Activated CD8-positive, alpha-beta T cell treated with anti-CD3 and anti-CD28 coated beads for 36 hours (primary cell): Measurements from ENCODE around the gene KCTD2. TPM values are rescaled to one million over a fixed set of nuclear protein-coding genes. Genes with fewer than 3 reads are reported as not detected.
A peak's percentile ranks its signal among the peaks of the same experiment; 100 is the strongest.
"Not testable (repeated sequence)": the region's sequence is repeated elsewhere in the genome, so short reads cannot be mapped to it uniquely, and the experiment has no call there.

ENCODE experiments used
- ATAC-seq: fragments of 200-7000 bp; cut with Tn5 transposase; one replicate; pipeline ENCODE4 v1.10.0; 2021; ENCODE audit warnings: mild to moderate bottlenecking, moderate library complexity
- CTCF ChIA-PET: fragments of 350-600 bp; sonication (Branson Sonifier 250); formaldehyde crosslinking; loops from one replicate; lab custom pipeline; 2021; ENCODE audit warnings: antibody characterized with exemption; lab: Charles Lee
- POLR2A ChIA-PET: fragments of 350-600 bp; sonication (Branson Sonifier 250); formaldehyde crosslinking; loops from one replicate; lab custom pipeline; 2021; ENCODE audit warnings: antibody characterized with exemption; lab: Charles Lee
- DNase-seq: peaks from one replicate; pipeline ENCODE4 v3.0.0-alpha.2; 2020
- H3K27ac Mint-ChIP-seq: one replicate; pipeline ENCODE4 v1.8.0; 2021; ENCODE audit warnings: mild to moderate bottlenecking, mixed read lengths
- H3K27me3 Mint-ChIP-seq: one replicate; pipeline ENCODE4 v1.8.0; 2021; ENCODE audit warnings: mixed read lengths
- H3K36me3 Mint-ChIP-seq: one replicate; pipeline ENCODE4 v1.8.0; 2021; ENCODE audit warnings: low read depth, mixed read lengths
- H3K4me1 Mint-ChIP-seq: one replicate; pipeline ENCODE4 v1.8.0; 2021; ENCODE audit warnings: low read depth, mixed read lengths
- H3K4me3 Mint-ChIP-seq: one replicate; pipeline ENCODE4 v1.8.0; 2021; ENCODE audit warnings: mild to moderate bottlenecking, moderate library complexity, mixed read lengths
- H3K9me3 Mint-ChIP-seq: one replicate; pipeline ENCODE4 v1.8.0; 2021; ENCODE audit warnings: mixed read lengths
- CTCF ChIP-seq: fragments of 200-600 bp; IDR thresholded peaks from one replicate; pipeline ENCODE4 v1.8.0; 2022; ENCODE audit warnings: antibody characterized with exemption, mild to moderate bottlenecking
- intact Hi-C: fragments of 100-400 bp; cut with micrococcal nuclease; formaldehyde crosslinking; loops from one replicate; pipeline ENCODE4 v1.10.0; 2022
- total RNA-seq, 2 experiments: library from RNA; stranded (reverse); gene quantifications; one replicate each; pipeline ENCODE4 v1.2.3, GENCODE V29; 2021

Gene KCTD2
- total RNA-seq, 2 experiments from 2014 or later = 10.5 to 11.4 TPM

GRCh38 chr17:75069783-75070182 lies 22.8 kb downstream of the KCTD2 start:
- ChIA-PET CTCF (interaction anchor here (0.5 to 3.4 kb wide), 7 partner anchors 9 to 108 kb away, joined by 3 to 14 read pairs (median 3); partner anchors contain the start of gene NT5C), POLR2A (interaction anchor here (1.0 kb wide), 1 partner anchor 15 kb away, joined by 3 read pairs; no protein-coding TSS in a partner anchor)
- peak; percentile 35 for DNase-seq
- intact Hi-C loops = no loop called here
- Mint-ChIP-seq H3K4me1 (peaks cover 28% of the 10 kb centered on the region), H3K36me3 (no peaks in the 10 kb centered on the region), H3K27me3 (no peaks in the 10 kb centered on the region), H3K4me3 (no peak overlapping the region), H3K9me3 (no peaks in the 10 kb centered on the region), H3K27ac (no peak overlapping the region)
- ATAC-seq = no peak
- TF ChIP-seq CTCF = no peak

GRCh38 chr17:75071478-75072271 lies 24.6 kb downstream of the KCTD2 start:
- intact Hi-C loops, H3K4me3 Mint-ChIP-seq, ATAC-seq, H3K27ac Mint-ChIP-seq, H3K36me3 Mint-ChIP-seq, H3K27me3 Mint-ChIP-seq, H3K9me3 Mint-ChIP-seq, DNase-seq: not testable (repeated sequence)
- POLR2A ChIA-PET = interaction anchor here (0.8 kb wide), 1 partner anchor 12 kb away, joined by 3 read pairs; no protein-coding TSS in a partner anchor
- CTCF ChIA-PET = interaction anchor here (0.8 to 1.2 kb wide), 2 partner anchors 35 to 59 kb away, joined by 3 to 4 read pairs; partner anchors contain the start of gene MRPL58
- peaks cover 11% of the 10 kb centered on the region for H3K4me1 Mint-ChIP-seq

GRCh38 chr17:75072909-75073308 lies 25.9 kb downstream of the KCTD2 start:
- peaks cover 12% of the 10 kb centered on the region for H3K4me1 Mint-ChIP-seq

GRCh38 chr17:75073618-75074047 lies 26.6 kb downstream of the KCTD2 start:
- CTCF ChIA-PET = interaction anchor here (1.2 to 2.8 kb wide), 4 partner anchors 11 to 98 kb away, joined by 4 to 9 read pairs (median 6); no protein-coding TSS in a partner anchor
- H3K4me1 Mint-ChIP-seq = peaks cover 15% of the 10 kb centered on the region
- H3K27ac Mint-ChIP-seq = no peak overlapping the region

More at GRCh38 chr17:75072909-75073308, 25.9 kb downstream of the KCTD2 start:
- H3K36me3 Mint-ChIP-seq, ATAC-seq, H3K27me3 Mint-ChIP-seq, intact Hi-C loops, H3K9me3 Mint-ChIP-seq, POLR2A ChIA-PET, H3K4me3 Mint-ChIP-seq, H3K27ac Mint-ChIP-seq, DNase-seq: not testable (repeated sequence)
- CTCF ChIA-PET = interaction anchor here (1.4 to 2.8 kb wide), 2 partner anchors 10 to 33 kb away, joined by 4 to 9 read pairs; no protein-coding TSS in a partner anchor

GRCh38 chr17:75074532-75074931 lies 27.5 kb downstream of the KCTD2 start:
- CTCF ChIA-PET = interaction anchor here (1.2 to 2.8 kb wide), 3 partner anchors 31 to 97 kb away, joined by 4 to 9 read pairs (median 8); no protein-coding TSS in a partner anchor
- no peaks in the 10 kb centered on the region for H3K9me3 Mint-ChIP-seq

More at GRCh38 chr17:75073618-75074047, 26.6 kb downstream of the KCTD2 start:
- H3K27me3 Mint-ChIP-seq = no peaks in the 10 kb centered on the region
- TF ChIP-seq CTCF = no peak
- H3K9me3 Mint-ChIP-seq = no peaks in the 10 kb centered on the region
- DNase-seq = no peak
- POLR2A ChIA-PET = interaction anchor here (0.6 kb wide), 1 partner anchor 210 kb away, joined by 3 read pairs; no protein-coding TSS in a partner anchor
- no peak overlapping the region for H3K4me3 Mint-ChIP-seq
- ATAC-seq = no peak
- H3K36me3 Mint-ChIP-seq = no peaks in the 10 kb centered on the region
- intact Hi-C loops = no loop called here

More at GRCh38 chr17:75074532-75074931, 27.5 kb downstream of the KCTD2 start:
- ATAC-seq (no peak), DNase-seq (no peak)
- intact Hi-C loops = no loop called here
- Mint-ChIP-seq H3K36me3 (no peaks in the 10 kb centered on the region), H3K27me3 (peaks cover 3% of the 10 kb centered on the region), H3K4me3 (no peak overlapping the region), H3K27ac (no peak overlapping the region), H3K4me1 (peaks cover 20% of the 10 kb centered on the region)
- POLR2A ChIA-PET = no interaction called here
- TF ChIP-seq CTCF = no peak
